Mucosa of descending colon (tissue), 3 donors: Measurements from ENCODE around the gene SNAP47. TPM values are rescaled to one million over a fixed set of nuclear protein-coding genes. Genes with fewer than 3 reads are reported as not detected.

ENCODE experiments used
- ATAC-seq: fragments of 200-7000 bp; cut with Tn5 transposase; one replicate; pipeline ENCODE4 v1.9.1; 2020; ENCODE audit warnings: mild to moderate bottlenecking, moderate library complexity
- DNase-seq, 3 donors: peaks; one replicate each; pipeline ENCODE4 v3.0.0-alpha.2; 2020
- H3K36me3 ChIP-seq: fragments of 200-600 bp; one replicate; pipeline ENCODE4 v1.8.0; 2021; ENCODE audit warnings: low read depth, mild to moderate bottlenecking
- H3K4me1 ChIP-seq: fragments of 200-600 bp; one replicate; pipeline ENCODE4 v1.8.0; 2021; ENCODE audit warnings: low read depth, mild to moderate bottlenecking
- H3K4me3 ChIP-seq: fragments of 200-600 bp; one replicate; pipeline ENCODE4 v1.8.0; 2021; ENCODE audit warnings: mild to moderate bottlenecking
- H3K9me3 ChIP-seq: fragments of 200-600 bp; one replicate; pipeline ENCODE4 v1.8.0; 2021; ENCODE audit warnings: mild to moderate bottlenecking
- CTCF ChIP-seq: fragments of 200-600 bp; IDR thresholded peaks from one replicate; pipeline ENCODE4 v1.8.0; 2022; ENCODE audit warnings: antibody characterized with exemption, mild to moderate bottlenecking
- intact Hi-C, 2 donors: fragments of 100-400 bp; cut with DNase I in 1 of 2; cut with micrococcal nuclease in 1 of 2; formaldehyde crosslinking; loops; one replicate each; pipeline versions ENCODE4 v1.11.0 to v1.11.1; 2022; cut with DNase I, micrococcal nuclease
- total RNA-seq, 3 donors: library from RNA; stranded (reverse); fragmentation: NEBNext Ultra II Directional in 2 of 3; extraction: Animal tissue kit (Norgen Biotek cat#: 25700) in 2 of 3; gene quantifications; one replicate each; pipeline versions ENCODE4 v1.2.1 to v1.2.4, GENCODE V29; 2021 to 2023
- donor health status: DM: no; HTN: no; CAD: no; lungs with moderate emphysema.
- donor health status: DM: no; HTN: no; CAD: no.
- donor health status: DM: no; HTN: yes; CAD: no.

The SNAP47 gene
- total RNA-seq, 3 donors from 2014 or later: 16.4 to 31.9 (median 27.6) TPM

DNA sequence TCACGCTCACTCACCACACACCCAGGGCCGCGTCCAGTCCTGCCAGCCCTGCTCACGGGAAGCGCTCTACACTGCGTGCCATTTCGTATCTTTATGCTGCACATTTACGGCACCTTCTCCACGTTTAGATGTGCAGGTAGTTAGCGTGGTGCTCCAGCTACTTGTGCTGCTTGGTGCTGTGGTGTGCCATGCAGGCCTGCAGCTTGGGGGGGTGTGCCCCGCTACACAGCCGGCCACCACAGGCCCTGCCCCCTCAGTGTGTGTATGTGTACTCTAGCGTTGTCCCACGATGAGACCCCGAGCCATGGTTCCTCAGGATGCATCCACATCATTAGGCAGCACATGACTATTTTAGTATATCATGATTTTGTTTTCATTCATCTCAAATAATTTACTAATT lies 38.3 kb downstream of the SNAP47 start:
- DNase-seq: peak in 1 of 3 donors; percentile 30
- no peak for TF ChIP-seq CTCF
- no peaks in the 10 kb centered on the region for H3K9me3 ChIP-seq
- no peaks in the 10 kb centered on the region for H3K36me3 ChIP-seq
- no peaks in the 10 kb centered on the region for H3K4me1 ChIP-seq
- intact Hi-C loops: no loop called here
- no peak for ATAC-seq
- no peak overlapping the region for H3K4me3 ChIP-seq

DNA sequence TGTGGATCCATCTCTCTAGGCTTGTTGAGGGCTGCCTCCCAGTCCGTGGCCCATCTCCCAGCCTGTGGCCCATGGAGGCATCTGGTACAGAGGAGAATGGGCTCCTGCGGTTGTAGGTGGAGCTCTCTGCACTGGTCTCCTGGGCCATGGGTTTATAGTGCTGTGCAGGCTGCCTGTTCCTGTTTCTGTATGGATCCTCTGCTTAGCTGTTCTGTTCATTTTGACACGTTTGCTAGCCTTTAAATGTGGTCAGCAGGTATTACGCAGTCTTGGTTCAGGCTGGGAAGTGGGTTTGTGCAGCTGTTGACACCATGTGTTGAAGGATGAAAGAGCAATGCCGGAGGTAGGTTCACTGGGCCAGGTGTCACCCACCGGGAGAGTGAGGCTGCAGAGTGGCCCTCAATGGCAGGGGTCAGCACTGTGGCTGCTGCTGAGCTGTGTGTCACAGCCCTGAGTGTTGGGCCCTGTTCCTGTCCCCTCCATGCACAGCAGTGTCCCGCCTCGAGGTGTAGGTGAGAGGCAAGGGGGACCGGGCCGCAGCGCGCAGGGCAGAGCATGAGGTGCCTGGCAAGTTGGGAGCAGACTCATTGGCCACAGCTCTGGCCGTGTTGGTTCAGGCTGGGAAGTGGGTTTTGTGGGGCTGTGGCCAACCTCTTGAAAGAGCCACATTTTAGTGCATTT lies 39.0 kb downstream of the SNAP47 start:
- Histone ChIP-seq H3K9me3 (no peaks in the 10 kb centered on the region), H3K4me3 (no peak overlapping the region), H3K36me3 (no peaks in the 10 kb centered on the region), H3K4me1 (no peaks in the 10 kb centered on the region)
- TF ChIP-seq CTCF: no peak
- ATAC-seq (peak; percentile 49), DNase-seq (peak in 1 of 3 donors; percentile 45)
- intact Hi-C loops: no loop called here

GRCh38 chr1:227774821-227775661 lies 39.8 kb downstream of the SNAP47 start:
- TF ChIP-seq CTCF: no peak
- H3K9me3 ChIP-seq: no peaks in the 10 kb centered on the region
- ATAC-seq (no peak), DNase-seq (peak in 1 of 3 donors; percentile 38)
- H3K4me3 ChIP-seq: no peak overlapping the region
- H3K36me3 ChIP-seq: no peaks in the 10 kb centered on the region
- intact Hi-C loops: no loop called here
- no peaks in the 10 kb centered on the region for H3K4me1 ChIP-seq

- intact Hi-C loops: no loop called here
- DNase-seq: no peak
- ATAC-seq: no peak
- Histone ChIP-seq H3K4me1 (no peaks in the 10 kb centered on the region), H3K9me3 (no peaks in the 10 kb centered on the region), H3K36me3 (no peaks in the 10 kb centered on the region), H3K4me3 (no peak overlapping the region)
- no peak for TF ChIP-seq CTCF
Observed at GRCh38 chr1:227775841-227776240, 40.6 kb downstream of the SNAP47 start.

DNA sequence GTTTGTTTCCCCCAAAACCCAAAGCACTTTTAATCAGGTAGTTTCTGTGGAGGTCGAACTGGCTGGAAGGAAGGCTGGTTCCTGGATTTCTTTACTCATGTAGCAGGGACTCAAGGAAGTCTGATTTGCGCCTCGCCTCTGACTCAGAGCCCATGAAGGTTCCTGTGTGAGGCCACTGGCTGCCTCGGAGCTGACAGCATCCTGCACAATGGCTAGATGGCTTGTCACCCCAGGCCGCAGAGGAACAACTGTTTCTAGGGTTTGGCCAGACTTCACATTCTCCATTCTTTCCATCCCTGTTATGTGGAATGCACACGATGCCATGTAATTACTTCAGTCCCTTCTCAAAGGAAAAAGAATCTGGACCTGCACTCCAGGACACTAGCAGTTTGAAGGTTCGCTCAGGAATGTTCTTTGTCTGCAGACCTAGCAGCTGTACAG lies 41.1 kb downstream of the SNAP47 start:
- TF ChIP-seq CTCF: no peak
- no peaks in the 10 kb centered on the region for H3K4me1 ChIP-seq
- ATAC-seq: no peak
- intact Hi-C loops: no loop called here
- DNase-seq: no peak
- no peaks in the 10 kb centered on the region for H3K9me3 ChIP-seq
- no peak overlapping the region for H3K4me3 ChIP-seq
- no peaks in the 10 kb centered on the region for H3K36me3 ChIP-seq
